Stimulated activated CD4-positive, alpha-beta T cell treated with anti-CD3 and anti-CD28 coated beads, Interleukin-4, amount 100 ng/mL, for 1 hour (primary cell): ENCODE measurements around the gene PARD6B.

Source experiments
- DNase-seq: peaks from one replicate; pipeline ENCODE4 v3.0.0-alpha.2; 2020

The PARD6B gene

DNA sequence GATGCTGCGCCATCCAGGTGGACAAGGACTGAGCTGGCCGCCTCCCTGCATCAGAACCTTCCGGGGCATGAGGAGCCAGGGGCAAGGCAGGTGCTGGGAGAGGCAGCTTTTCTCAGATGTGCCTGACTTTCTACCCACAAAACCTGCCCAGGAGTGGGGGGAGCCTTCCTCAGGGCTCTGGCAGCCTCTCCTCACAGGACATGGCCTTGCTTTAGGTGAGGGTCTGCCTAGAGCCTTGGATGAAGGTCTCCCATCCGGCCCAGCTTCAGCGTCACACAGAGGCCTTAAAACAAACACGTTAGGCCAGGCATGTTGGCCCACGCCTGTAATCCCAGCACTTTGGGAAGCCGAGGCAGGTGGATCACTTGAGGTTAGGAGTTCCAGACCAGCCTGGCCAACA is 70.9 kb downstream of the PARD6B start:
- DNase-seq = no peak

GRCh38 chr20:50804437-50805348 is 73.3 kb downstream of the PARD6B start:
- no peak for DNase-seq

DNA sequence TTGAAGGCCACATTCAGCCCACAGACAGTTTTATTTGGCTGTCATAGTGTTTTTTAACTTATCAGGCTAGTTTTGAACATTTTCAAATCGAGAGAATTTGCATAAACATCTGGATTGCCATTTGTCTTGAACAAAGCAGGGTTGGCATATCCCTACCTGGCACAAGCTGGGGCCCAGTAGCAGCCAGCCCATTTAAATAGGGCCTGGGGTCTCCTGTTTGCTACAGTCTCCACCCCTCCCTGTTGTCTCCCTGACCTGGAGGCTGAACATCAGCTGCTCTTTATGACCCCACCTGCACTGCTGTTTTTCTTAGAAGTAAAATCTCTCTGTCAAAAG is 73.9 kb downstream of the PARD6B start:
- DNase-seq = no peak

GRCh38 chr20:50806126-50806768 is 74.9 kb downstream of the PARD6B start:
- no peak for DNase-seq
